Subcutaneous abdominal adipose tissue (tissue), 5 donors: ENCODE data around the gene PRSS50.

Experiments used
- H3K27ac ChIP-seq: one replicate; pipeline ENCODE4 v1.7.0; 2013; ENCODE audit warnings: low read depth, mild to moderate bottlenecking, inconsistent platforms, low read length, moderate library complexity
- H3K27me3 ChIP-seq, 5 donors: one replicate each; pipeline ENCODE4 v1.7.0; 2013; ENCODE audit warnings: low read length in 5 of 5, inconsistent platforms in 1 of 5; ENCODE audit not compliant: control insufficient read depth in 5 of 5, insufficient read depth in 4 of 5
- H3K36me3 ChIP-seq, 5 donors: one replicate each; pipeline ENCODE4 v1.7.0; 2013; ENCODE audit warnings: low read length in 5 of 5; ENCODE audit not compliant: control insufficient read depth in 5 of 5, insufficient read depth in 5 of 5
- H3K4me1 ChIP-seq, 5 donors: one replicate each; pipeline ENCODE4 v1.7.0; 2013; ENCODE audit warnings: low read length in 5 of 5, mild to moderate bottlenecking in 3 of 5, moderate library complexity in 1 of 5; ENCODE audit not compliant: control insufficient read depth in 5 of 5, insufficient read depth in 5 of 5
- H3K4me3 ChIP-seq, 5 donors: one replicate each; pipeline ENCODE4 v1.7.0; 2013; ENCODE audit warnings: low read length in 5 of 5, low read depth in 1 of 5
- H3K9ac ChIP-seq, 5 donors: one replicate each; pipeline ENCODE4 v1.7.0; 2013; ENCODE audit warnings: low read length in 5 of 5, mild to moderate bottlenecking in 4 of 5, moderate library complexity in 3 of 5
- H3K9me3 ChIP-seq, 5 donors: one replicate each; pipeline ENCODE4 v1.7.0; 2013; ENCODE audit warnings: low read length in 5 of 5; ENCODE audit not compliant: control insufficient read depth in 5 of 5
- donor health status: healthy.
- donor health status: healthy.
- donor health status: healthy.
- donor health status: healthy.
- donor health status: healthy.

The PRSS50 gene

GRCh38 chr3:46702246-46703012, 15.2 kb downstream of the PRSS50 start:
- Histone ChIP-seq H3K27me3 (peaks cover 7 to 16% (median 11%) of the 10 kb centered on the region in 5 donors), H3K27ac (no peak overlapping the region), H3K4me1 (peaks cover 2 to 45% (median 32%) of the 10 kb centered on the region in 5 donors), H3K9ac (no peak overlapping the region), H3K4me3 (no peak overlapping the region), H3K36me3 (no peaks in the 10 kb centered on the region), H3K9me3 (no peaks in the 10 kb centered on the region)

- no peak within 1 kb of the TSS for H3K27ac ChIP-seq
- H3K4me3 ChIP-seq, result no peak within 1 kb of the TSS
- no peaks in the 10 kb centered on the region for H3K9me3 ChIP-seq
- peak within 1 kb of the TSS in 1 of 5 donors; percentile 40 for H3K9ac ChIP-seq
- peaks cover 10 to 53% (median 40%) of the 10 kb centered on the region in 5 donors for H3K4me1 ChIP-seq
- H3K36me3 ChIP-seq, result no peaks in the 10 kb centered on the region
- H3K27me3 ChIP-seq, result peaks cover 7 to 13% (median 10%) of the 10 kb centered on the region in 5 donors
These were observed 16.3 kb downstream of the PRSS50 start, which contains the start of gene TMIE for GRCh38 chr3:46701181-46701939. Gene TMIE (plus strand): TSS chr3:46701392. CDS start chr3:46701488, 96 bp downstream.

DNA sequence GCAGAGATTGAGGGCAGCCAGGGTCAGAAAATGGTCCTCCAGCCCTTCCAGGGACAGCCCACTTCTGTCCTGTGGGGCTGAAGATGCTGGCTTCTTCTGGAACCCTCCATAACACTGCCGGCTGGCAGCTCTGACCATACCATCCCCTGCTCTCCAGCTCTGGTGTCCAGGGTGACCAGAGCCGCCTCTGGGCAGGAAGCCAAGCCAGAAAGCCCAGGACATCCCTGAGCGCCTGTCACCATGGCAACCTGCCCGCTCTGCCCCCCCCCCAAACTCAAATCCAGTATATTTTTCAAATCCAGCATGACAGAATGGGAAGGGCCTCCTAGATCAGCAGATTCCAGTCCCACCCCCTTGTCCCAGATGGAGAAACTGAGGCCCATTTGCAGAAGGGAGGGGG, 16.9 kb downstream of the PRSS50 start:
- no peak overlapping the region for H3K9ac ChIP-seq
- H3K4me3 ChIP-seq, result no peak overlapping the region

DNA sequence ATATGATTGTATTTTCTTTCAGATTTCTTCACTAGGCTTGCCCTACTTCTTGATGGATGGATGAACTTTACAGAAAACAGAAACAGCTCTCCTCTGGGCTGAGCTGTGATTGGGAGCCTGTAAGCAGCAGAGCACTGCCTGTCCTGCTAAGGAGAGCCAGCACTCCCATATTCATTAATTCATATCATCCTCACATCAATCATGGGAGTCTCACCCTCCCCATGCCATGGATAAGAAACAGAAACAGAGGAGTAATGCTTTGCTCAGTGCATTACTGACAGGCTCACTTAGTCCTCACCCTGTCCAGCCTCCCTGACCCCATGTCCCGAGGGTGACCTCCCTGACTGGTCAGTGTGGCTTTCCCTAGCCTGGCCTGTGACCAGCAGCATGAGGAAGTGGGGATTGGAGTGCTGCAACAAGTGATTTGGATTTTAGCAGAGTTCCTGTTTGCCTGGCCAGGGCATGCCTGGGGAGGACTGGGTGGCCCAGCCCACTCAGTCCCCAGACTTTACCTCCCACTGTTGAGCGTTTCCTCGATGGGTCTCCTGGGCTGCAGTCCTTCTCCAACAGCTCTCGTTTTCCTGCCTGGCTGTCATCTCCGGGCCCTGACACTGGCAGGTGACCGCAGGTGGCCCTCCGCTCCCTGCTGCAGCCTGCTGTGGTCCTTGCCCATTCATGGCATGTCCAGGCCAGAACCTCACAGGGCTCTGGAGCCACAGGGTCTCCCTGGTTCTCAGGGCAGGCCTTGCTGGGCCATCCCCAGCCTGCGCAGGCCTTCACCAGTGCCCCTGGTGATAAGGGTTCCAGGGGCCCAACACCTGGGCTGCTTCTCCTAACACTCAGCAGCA, 17.8 kb downstream of the PRSS50 start:
- H3K27ac ChIP-seq, result no peak overlapping the region
- H3K9me3 ChIP-seq, result no peaks in the 10 kb centered on the region
- H3K27me3 ChIP-seq, result peaks cover 6 to 12% (median 10%) of the 10 kb centered on the region in 5 donors
- peak overlapping the region in 2 of 5 donors; percentile 38 to 40 for H3K9ac ChIP-seq
- H3K4me1 ChIP-seq, result peaks cover 20 to 54% (median 44%) of the 10 kb centered on the region in 5 donors
- no peaks in the 10 kb centered on the region for H3K36me3 ChIP-seq
- H3K4me3 ChIP-seq, result no peak overlapping the region

More for the DNA sequence above, 16.9 kb downstream of the PRSS50 start:
- Histone ChIP-seq H3K36me3 (no peaks in the 10 kb centered on the region), H3K4me1 (peaks cover 15 to 53% (median 40%) of the 10 kb centered on the region in 5 donors), H3K27ac (no peak overlapping the region), H3K9me3 (no peaks in the 10 kb centered on the region), H3K27me3 (peaks cover 6 to 12% (median 10%) of the 10 kb centered on the region in 5 donors)

GRCh38 chr3:46695962-46696894, 21.4 kb downstream of the PRSS50 start:
- Histone ChIP-seq H3K36me3 (no peaks in the 10 kb centered on the region), H3K9me3 (no peaks in the 10 kb centered on the region), H3K27me3 (peaks cover 0 to 4% (median 0%) of the 10 kb centered on the region in 5 donors), H3K4me3 (peak overlapping the region in 1 of 5 donors; percentile 8), H3K9ac (no peak overlapping the region), H3K27ac (peak overlapping the region; percentile 41), H3K4me1 (peaks cover 24 to 81% (median 74%) of the 10 kb centered on the region in 5 donors)

DNA sequence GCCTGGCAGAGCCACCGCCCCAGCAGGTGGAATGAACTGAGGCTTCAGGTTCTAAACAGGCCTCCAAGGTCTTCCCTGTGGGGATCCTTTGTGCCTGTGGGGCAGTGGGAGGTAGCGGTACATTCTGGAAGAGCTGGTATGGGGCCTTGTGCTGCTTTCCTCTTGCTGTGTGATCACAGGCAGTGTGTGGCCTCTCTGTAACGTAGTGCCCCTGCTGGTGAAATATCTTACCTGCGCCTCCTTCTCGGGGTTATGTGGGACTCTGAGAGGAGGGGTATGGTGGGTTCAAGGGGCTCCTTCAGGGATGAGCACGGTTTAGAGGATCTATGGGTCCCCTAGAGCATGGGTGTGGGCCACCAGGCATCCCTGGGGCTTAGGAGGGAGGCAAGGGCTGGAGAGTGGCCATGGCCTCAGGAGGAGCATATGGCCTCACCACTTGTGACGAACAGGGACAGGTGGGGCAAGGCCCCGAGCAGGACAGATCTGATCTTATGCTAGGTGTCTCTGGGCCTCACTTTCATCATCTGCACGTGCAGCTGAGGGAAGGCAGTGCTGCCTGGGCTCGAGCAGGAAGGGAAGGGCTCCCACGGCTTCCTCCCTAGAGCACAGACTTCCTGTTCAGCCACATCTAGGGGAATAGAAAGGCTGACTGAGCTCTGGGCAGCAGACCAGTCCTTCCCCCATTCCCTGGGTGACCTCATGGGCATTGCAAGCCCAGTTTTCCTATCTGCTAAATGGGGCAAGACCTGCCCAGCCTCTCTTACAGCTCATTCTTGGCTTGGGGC, 22.3 kb downstream of the PRSS50 start:
- H3K4me1 ChIP-seq, result peaks cover 24 to 84% (median 77%) of the 10 kb centered on the region in 5 donors
- peak overlapping the region in 1 of 5 donors; percentile 51 for H3K9ac ChIP-seq
- peak overlapping the region; percentile 78 for H3K27ac ChIP-seq
- H3K9me3 ChIP-seq, result no peaks in the 10 kb centered on the region
- H3K36me3 ChIP-seq, result no peaks in the 10 kb centered on the region
- no peaks in the 10 kb centered on the region for H3K27me3 ChIP-seq
- no peak overlapping the region for H3K4me3 ChIP-seq

DNA sequence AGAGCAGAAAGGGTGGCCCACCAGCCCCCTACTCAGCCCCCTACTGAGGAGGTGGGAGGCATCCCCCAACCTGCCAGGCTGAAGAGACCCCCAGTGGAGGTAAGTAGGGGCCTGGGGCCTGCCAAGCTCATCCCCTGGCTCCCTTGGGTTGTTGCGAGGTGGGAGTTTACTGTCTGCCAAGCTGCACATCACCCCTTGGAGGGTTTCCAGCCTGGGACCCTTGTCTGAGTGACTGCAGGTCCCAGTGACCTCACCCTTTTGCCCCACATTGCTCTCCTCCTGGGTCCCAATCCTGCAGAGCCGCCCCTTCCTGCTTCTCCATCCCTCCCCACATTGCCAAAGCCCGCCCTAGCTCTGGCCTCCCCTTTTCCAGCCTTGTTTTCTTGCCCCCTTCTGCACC, 23.1 kb downstream of the PRSS50 start:
- Histone ChIP-seq H3K9ac (no peak overlapping the region), H3K27me3 (no peaks in the 10 kb centered on the region), H3K4me3 (peak overlapping the region in 1 of 5 donors; percentile 85), H3K36me3 (no peaks in the 10 kb centered on the region), H3K27ac (peak overlapping the region; percentile 78), H3K4me1 (peaks cover 22 to 80% (median 75%) of the 10 kb centered on the region in 5 donors), H3K9me3 (no peaks in the 10 kb centered on the region)

GRCh38 chr3:46693892-46694226, 23.8 kb downstream of the PRSS50 start:
- peak overlapping the region in 4 of 5 donors; percentile 42 to 85 (median 74) for H3K4me3 ChIP-seq
- no peaks in the 10 kb centered on the region for H3K27me3 ChIP-seq
- H3K9ac ChIP-seq, result peak overlapping the region in 1 of 5 donors; percentile 43
- H3K27ac ChIP-seq, result no peak overlapping the region
- H3K36me3 ChIP-seq, result peaks cover 0 to 4% (median 0%) of the 10 kb centered on the region in 5 donors
- H3K4me1 ChIP-seq, result peaks cover 22 to 76% (median 73%) of the 10 kb centered on the region in 5 donors
- no peaks in the 10 kb centered on the region for H3K9me3 ChIP-seq
